Non-pigmented ciliary epithelial cell (primary cell): ENCODE measurements around the gene TGM4.

ENCODE experiments used
- DNase-seq: peaks from one replicate; pipeline ENCODE4 v3.0.0-alpha.2; 2010; ENCODE audit warnings: low read depth

The TGM4 gene

DNA sequence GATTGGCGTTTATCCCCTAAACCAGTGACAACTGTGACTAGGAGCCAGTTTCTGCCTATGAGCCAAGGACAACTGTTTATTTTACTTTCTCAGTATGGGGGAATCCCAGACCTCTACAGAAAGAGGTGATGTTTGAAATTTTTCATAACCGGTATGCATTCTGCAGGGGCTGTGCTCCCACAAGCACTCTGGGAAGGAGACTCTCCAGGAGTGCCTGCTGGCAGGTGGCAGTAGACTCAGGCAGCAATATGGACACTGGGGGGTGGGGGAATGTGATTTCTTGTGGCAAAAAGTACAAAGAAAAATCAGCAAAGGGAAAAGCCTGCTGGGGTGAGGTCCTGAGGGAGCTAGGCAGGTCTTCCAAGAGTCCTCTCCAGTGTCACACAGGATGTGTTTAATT lies 5.9 kb downstream of the TGM4 start:
- DNase-seq = no peak

DNA sequence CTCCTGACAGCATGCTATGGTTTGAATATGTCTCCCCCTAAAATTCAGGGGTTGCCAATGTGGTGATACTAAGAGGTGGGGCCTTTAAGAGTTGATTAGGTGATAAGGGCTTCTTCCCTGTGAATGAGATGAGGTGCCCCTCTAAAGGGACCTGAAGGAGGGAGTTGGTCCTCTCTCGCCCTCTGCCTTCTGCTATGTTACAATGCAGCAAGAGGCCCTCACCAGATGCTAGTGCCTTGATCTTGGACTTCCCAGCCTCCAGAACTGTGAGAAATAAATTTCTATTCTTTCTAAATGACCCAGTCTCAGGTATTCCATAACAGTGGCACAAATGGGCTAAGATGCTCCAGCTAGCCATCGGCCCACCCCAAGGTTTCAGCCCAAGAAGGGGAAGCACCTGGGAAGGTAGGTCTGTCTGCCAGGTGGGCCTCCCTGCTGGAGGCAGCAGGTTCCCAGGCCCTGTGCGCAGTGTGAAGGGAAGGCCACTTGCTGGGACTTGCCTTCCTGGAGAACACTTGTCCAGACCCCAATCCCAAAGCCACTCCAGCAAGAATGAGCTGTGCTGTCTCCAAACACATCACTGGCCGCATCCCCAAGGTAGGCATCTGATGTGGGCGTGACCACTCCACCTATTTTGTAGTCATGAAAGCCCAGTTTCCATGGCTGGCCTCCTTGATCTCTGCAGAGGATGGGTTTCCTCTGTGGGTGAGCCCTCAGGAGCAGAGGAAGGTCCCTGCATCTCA lies 9.0 kb downstream of the TGM4 start:
- no peak for DNase-seq

DNA sequence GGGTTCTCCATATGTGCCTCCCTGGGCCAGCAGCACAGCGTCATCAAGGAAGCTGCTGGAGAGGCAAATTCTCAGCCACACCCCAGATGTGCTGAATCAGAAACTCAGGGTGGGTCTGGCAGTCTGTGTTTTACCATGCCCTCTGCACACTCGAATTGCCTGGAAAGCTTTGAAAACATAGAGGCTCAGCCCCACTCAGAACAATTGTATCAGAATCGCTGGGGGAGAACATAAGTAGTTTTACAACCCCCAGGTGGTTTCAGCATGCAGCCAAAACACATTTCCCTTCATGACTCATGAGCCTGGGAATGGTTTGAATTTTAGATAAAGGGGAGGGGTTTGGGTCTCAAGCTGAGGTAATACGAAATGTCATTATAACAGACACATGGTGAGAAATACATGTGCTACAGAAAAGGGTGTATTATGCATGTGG lies 9.6 kb downstream of the TGM4 start:
- DNase-seq = peak; percentile 91

DNA sequence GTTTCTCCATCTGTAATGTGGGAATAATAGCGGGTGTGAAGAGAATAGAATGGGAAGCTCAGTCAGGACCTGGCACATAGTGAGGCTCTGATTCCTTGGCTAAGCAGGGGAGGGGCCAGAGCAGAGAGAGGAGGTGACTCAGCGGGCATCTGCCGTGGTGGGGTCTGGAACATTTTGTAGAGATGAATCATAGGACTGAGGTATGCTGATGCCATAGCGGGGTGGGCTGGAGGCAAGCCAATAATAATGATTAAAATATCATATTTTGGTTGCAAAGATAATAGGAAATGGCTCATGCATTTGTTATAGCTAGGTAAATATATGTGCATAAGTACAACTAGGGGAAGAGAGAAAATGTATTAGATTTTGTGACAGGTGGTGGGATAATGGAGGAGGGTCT lies 11.2 kb downstream of the TGM4 start:
- peak; percentile 93 for DNase-seq

DNA sequence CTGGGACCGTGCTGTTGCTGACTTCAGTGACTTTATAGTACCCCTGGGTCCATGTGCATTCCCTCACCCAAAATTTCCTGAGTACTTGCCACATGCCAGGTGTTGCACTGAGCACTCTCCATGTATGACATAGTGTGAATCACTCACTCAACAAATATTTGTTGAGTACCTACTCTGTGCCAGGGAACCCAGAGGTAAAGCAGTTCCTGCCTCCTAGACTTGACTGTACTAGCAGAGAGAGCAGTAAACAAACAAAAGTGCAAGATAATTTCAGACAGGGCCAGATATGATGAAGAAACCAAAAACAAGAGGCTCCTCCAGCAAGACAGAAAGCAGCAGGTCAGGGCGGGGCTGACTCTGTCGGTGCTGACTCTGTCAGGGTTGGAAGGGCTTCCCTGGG lies 12.2 kb downstream of the TGM4 start:
- no peak for DNase-seq

DNA sequence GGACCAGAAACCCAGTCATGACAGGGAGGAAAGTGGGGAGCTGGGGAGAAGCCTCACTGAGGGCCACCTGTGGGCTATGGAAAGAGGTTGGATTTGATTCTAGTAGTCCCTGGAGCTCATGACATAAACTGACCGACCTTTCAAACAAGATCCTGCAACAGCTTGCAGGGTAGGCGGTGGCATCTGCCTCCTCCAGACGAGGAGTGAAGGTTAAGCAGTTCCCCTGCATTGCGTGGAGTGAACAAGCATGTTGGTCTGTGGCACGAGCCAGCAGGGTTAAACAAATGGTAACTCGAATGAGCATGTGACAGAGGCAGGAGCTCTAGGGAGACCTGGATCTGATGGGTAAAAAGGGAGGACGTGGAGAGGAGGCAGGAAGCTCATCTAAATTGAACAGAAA lies 12.7 kb downstream of the TGM4 start:
- no peak for DNase-seq

DNA sequence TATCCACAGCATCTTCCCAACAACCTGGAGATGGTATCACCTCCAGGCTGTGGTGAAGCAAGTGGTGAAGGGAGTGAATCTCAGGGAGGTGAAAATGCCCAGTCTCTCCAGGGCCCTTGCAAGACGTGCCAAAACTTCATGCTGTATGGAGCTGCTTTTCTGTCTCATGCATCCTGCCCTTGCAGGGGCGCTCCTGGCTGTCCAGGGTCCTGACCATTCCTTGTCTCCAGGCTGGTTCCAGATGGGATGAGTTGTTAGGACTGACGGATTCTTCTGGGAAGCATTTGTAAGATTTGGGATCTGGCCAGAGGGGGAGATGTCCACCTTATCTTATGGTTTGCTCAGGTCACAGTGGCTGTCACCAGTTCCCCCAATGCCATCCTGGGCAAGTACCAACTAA lies 15.8 kb downstream of the TGM4 start:
- DNase-seq = no peak

DNA sequence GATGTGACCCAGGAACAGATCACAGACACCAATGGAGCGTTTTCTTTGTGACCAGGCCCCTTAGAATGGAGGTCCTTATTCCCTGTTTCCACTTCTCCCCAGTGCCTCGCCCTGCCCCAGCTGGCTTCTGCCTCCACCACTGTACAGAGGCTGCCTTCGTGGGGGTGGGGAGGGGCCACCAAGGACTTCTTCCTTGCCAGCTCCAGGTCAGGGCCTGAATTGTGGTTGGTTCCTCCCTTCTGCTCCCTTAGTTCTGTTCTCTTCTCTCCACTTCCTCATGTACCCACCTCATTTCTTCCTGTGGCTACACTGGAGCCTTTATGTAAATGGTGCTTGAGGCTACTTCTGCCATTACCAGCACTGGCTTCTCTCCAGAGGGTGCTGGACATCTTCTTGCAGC lies 16.4 kb downstream of the TGM4 start:
- DNase-seq = no peak

DNA sequence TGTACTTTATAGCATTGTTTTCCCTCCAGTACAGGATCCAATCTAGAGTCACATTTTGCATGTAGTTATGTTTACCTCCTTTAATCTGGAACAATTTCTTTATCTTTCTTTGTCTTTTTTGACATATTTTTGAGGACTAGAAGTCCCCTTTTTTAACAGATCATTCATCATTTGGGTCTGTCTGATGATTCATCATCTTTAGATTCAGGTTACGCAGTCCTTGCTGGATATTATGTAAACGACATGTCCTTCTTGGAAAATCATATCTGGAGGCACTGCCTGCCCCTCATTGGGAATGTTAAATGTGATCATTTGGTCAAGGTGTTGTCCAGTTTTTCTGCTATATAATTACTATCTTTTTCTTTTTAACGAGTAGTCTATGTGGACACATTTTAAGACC lies 18.3 kb downstream of the TGM4 start:
- peak; percentile 22 for DNase-seq

DNA sequence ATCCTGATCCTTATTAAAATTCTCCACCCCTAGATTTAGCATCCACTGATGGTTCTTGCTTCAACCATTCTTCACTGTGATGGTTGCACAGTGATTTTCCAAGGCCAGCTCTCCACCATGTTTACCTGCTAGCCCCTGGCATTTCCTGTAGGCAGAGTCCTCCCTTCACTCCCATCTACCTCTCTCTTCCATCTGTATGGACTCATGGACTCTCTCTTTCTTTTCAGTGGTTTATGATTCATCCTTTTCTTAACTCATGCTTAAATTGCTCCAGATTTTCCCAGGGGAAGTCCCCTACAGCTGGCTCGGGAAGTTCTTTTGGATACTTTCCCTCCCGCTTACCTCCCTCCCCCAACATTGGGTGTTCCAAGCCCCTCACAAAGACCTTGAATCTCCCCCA lies 18.7 kb downstream of the TGM4 start:
- DNase-seq = peak; percentile 43

DNA sequence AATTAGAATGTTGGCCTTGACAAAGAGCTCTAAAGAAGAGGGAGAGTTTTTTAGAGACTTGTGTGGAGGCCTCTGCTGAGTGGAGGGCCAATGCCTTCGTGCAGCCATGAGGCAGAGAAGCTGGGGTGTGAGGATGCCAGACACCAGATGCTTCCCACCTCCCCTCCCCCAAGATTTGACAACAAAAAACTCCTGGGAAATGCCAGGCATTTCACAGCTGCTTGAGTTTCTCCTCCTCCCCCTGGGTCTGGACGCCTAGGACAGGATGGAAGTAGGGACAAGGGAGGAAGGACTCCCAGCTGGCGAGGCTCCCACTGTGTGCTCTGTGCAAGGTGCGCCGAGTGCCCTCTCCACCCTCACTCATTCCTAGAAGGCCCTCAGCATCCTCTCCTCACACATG lies 20.1 kb downstream of the TGM4 start:
- no peak for DNase-seq

DNA sequence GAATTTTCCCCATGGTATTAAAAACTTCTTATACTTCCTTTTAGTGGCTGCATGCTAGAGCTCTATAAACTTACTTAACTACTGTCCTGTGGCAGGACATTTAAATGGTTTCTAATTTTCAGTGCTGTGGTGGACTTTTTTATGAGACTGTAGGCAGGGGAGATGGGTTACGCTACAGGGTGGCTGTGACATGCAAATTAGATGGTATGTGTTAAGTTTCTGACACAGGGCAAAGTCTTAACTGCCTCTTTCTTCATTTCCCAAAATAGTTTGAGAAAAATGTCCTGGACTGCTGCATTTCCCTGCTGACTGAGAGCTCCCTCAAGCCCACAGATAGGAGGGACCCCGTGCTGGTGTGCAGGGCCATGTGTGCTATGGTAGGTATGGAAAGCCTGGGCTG lies 22.0 kb downstream of the TGM4 start:
- no peak for DNase-seq

DNA sequence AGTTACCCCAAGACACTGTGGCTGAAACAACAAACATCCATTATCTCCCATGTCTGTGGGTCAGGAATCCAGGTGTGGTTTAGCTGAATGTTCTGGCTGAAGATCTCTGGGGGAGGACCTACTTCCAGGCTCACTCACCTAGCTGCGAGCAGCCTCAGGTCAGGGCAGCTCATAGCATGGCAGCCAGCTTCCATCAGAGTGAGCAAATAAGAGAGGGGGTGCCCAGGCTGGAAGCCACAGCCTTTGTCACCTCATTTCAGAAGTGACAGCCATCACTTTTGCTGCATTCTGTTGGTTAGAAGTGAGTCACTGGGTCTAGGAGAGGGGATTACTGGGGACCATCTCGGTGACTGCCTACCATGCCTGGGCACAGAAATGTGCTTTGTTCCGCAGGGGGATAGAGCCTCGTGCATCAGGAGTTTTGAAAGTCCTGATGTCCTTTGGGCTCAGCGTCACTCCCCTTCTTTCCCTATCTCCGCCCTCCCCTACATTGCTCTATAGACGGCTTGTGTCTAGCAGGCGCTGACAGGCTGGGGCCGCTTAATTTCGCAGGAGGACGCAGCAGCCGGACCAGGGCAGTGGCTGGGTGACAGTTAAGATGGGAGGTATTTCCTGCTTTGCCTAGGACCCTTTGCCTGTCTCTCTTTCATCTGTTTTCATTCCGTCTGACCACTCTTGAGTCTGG lies 25.4 kb downstream of the TGM4 start:
- no peak for DNase-seq

DNA sequence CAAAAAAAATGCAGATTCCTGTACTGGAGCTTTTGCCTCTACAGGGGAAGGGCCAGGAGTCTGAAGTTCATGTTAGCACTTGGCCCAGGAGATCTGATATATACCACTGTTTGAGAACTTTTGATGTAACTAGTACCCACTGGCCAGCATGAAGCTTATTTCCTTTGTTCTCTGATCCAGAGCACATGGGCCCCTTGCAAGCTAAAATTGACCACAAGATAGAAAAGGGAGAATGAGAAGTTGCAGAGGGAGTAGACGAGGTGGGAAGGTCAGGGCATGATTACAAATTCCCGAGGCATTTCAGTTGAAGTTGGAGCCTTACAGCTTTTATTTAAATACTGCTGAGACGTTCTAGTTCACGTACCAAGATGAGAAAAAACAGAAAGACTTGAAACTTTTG lies 28.2 kb downstream of the TGM4 start:
- DNase-seq = no peak

DNA sequence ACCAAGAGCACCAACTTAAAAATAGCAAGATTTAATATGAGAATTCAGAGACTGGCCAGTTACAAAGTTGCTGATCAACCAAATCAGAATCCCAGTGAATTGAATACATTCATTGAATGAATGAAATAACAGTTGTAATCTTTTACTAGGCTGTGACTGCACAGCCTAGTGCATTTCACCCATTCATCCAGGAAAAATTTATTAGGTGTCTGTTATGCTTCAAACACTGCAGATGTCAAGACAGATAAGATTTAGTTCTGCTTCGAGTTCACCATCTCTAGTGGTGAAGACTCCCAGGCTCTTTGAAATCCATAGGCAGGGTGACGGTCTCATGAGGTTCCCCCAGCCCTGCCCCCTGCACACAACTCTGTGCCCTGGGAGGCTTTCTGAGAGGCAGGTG lies 28.9 kb downstream of the TGM4 start:
- DNase-seq = no peak

DNA sequence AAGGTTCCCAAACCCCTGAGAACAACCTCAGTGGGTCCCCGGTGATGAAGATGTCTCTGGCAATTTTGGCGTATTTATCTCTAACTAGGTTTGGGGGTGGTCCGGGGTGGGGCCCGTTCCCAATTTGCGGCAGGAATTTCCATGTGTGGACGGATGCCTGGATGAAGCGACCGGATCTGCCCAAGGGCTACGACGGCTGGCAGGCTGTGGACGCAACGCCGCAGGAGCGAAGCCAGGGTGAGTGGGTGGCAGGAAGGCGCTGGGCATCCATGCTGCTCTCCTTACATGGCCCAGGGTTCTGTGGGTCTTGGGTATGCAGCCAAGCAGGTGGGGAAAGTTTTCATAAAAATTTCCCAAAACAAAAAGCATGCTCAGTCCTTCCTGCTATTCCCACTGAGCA lies 29.3 kb downstream of the TGM4 start:
- DNase-seq = no peak

DNA sequence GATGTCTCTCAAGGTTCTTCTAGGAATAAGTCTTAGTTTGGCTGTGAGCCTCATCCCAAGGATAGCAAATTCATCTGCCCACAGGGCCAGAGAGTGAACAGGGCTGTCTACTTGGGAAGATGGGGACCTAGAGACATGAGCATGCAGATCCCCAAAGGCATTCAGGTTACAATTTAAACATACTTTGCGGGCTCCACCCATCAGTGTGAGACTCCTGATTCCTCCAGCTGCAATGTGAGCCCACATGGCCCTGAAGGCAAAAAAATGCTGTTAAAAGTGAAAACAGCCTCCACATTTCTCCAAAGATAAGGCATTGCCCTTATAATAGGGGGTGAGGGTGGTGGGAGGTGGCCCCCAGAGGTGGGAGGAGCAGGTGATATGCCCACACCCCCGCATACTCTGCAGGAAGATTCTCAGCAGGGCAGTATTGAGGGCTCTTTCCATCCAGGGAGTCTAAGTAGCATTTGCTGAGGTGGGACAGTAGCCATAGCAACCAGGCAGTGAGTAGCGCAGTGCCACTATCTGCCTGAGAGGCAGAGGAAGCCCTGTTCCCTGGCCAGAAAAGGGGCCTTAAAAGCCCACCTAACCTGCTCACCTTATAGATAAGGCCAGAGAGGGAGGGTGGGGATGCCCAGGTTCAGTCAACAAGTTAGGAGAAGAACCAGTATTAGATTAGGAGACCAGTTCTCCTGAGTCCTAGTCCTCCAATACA lies 31.2 kb downstream of the TGM4 start:
- no peak for DNase-seq

DNA sequence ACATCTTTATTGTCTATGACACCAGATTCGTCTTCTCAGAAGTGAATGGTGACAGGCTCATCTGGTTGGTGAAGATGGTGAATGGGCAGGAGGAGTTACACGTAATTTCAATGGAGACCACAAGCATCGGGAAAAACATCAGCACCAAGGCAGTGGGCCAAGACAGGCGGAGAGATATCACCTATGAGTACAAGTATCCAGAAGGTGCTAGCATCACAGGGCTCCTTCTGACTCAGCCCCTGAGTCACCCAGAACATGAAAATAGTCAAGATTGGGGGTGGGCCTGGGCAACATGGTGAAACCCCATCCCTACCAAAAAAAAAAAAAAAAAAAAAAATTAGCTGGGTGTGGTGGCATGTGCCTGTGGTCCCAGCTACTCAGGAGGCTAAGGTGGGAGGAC lies 32.6 kb downstream of the TGM4 start:
- no peak for DNase-seq

DNA sequence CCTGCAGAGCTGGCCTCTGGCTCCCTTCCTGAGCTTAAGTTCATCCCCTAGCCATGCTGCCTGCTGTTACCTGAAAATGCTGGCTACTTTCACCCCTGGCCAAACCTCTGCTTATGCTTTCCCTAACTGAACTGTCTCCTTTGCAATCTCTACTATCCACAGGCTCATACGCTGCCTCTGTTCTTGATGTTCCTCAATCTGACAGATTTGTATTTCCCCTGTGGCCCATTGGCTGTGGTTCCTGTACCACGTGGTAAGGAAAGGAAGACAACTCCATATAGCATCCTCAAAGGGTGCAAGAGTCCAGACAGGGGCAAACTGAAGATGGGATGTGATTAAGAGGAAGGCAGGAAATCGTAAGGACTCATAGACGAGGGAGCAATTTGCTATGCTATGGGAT lies 33.2 kb downstream of the TGM4 start:
- DNase-seq = no peak

DNA sequence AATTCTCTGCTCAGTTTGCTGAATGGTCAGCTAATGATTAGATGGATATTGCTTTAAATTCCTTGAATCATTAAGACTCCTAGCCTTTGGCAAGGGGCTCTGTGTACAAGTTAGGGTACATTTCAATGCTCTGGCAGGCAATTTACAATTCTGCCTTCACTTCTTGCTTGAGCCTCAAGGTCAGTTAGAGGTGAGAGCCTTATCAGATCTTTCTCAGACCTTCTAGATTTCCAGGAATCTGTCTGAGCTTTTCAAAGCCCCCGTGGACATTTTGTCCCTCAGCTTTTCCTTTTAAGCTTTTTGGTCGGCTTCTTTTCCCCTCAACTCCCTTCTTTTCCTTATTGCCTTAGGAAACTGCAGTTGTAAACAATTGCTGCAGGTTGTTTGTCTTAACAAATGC lies 34.7 kb downstream of the TGM4 start:
- DNase-seq = no peak

DNA sequence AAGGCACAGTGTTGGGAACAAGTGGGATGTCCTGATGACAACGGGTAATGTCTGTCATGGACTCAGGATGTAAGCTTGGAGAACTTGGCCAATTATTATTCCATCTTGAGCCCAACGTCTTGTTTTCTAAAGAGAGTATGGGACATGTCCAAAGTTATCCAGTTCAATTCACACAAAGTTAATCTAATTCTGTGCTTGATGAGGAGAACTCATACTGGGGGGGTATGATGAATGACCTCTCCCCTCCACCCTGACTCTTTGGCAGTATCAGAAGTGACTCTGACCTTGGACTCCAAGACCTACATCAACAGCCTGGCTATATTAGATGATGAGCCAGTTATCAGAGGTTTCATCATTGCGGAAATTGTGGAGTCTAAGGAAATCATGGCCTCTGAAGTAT lies 36.3 kb downstream of the TGM4 start:
- DNase-seq = no peak

DNA sequence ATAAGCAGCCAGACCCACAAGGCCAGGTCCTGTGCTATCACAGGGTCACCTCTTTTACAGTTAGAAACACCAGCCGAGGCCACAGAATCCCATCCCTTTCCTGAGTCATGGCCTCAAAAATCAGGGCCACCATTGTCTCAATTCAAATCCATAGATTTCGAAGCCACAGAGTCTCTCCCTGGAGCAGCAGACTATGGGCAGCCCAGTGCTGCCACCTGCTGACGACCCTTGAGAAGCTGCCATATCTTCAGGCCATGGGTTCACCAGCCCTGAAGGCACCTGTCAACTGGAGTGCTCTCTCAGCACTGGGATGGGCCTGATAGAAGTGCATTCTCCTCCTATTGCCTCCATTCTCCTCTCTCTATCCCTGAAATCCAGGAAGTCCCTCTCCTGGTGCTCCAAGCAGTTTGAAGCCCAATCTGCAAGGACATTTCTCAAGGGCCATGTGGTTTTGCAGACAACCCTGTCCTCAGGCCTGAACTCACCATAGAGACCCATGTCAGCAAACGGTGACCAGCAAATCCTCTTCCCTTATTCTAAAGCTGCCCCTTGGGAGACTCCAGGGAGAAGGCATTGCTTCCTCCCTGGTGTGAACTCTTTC lies 39.6 kb downstream of the TGM4 start:
- DNase-seq = peak; percentile 31

DNA sequence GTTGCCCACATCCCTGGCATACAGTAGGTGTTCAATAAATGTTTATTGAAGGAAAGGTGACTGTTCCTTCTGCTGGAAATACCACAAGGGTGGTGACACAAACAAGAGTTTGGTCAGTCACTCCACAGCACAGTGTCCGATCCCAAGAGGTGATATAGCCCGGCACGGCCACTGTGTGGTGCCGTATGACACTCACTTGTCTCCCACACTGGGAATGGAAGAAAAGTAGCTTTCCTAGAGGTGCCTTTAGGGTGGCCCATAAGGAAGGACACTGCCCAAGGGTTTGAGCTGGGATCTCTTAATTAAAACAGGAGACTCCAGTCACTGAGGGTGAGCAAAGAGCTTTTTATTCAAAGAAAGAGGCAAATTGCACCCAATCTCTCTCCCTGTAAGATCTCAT lies 40.5 kb downstream of the TGM4 start:
- DNase-seq = no peak
